SU-DHL-6 (cell line): Measurements from ENCODE around the gene STAP1.

Experiments
- CTCF ChIP-seq: fragments of 200-600 bp; sonication (generic); IDR thresholded peaks from one replicate; pipeline ENCODE4 v1.5.1; 2017; ENCODE audit warnings: antibody characterized with exemption, mild to moderate bottlenecking, low read length, moderate library complexity; ENCODE audit not compliant: insufficient read depth, poor library complexity, severe bottlenecking
- EZH2phosphoT487 ChIP-seq: fragments of 200-600 bp; sonication (generic), shearing (Covaris generic); conservative IDR thresholded peaks from 2 replicates; pipeline ENCODE4 v1.6.1; 2018; ENCODE audit warnings: mild to moderate bottlenecking, antibody characterized with exemption, low read length, moderate library complexity, mixed read lengths

GRCh38 chr4:67603310-67604028 is 44.9 kb downstream of the STAP1 start:
- TF ChIP-seq CTCF: no peak
- TF ChIP-seq EZH2phosphoT487: no peak
